Ovary (tissue), 9 donors: Measurements from ENCODE around the gene TFDP3. TPM values are rescaled to one million over a fixed set of nuclear protein-coding genes. Genes with fewer than 3 reads are reported as not detected.

Source experiments
- DNase-seq, 5 donors: peaks; one replicate each; pipeline ENCODE4 v3.0.0-alpha.2; 2019 to 2020
- H3K27ac ChIP-seq, 2 donors: fragments of 200-600 bp; one replicate each; pipeline versions ENCODE4 v1.5.1 to v1.8.0; 2019 to 2022
- H3K27me3 ChIP-seq: fragments of 200-600 bp; one replicate; pipeline ENCODE4 v1.8.0; 2022
- H3K36me3 ChIP-seq: fragments of 200-600 bp; sonication (generic); one replicate; pipeline ENCODE4 v1.5.1; 2019
- H3K4me1 ChIP-seq: one replicate; pipeline ENCODE4 v1.8.1; 2013; ENCODE audit warnings: mild to moderate bottlenecking, moderate library complexity; ENCODE audit not compliant: insufficient read depth
- H3K4me3 ChIP-seq: fragments of 200-600 bp; sonication (generic); one replicate; pipeline ENCODE4 v1.5.1; 2017
- H3K9me3 ChIP-seq, 2 donors: fragments of 200-600 bp in 1 of 2; sonication (generic) in 1 of 2; one replicate each; pipeline versions ENCODE4 v1.5.1 to v1.8.1; 2013 to 2019; ENCODE audit warnings: mild to moderate bottlenecking in 1 of 2, moderate library complexity in 1 of 2
- CTCF ChIP-seq, 3 donors: fragments of 450-650 bp in 2 of 3; fragments of 200-600 bp in 1 of 3; IDR thresholded peaks; one replicate each; pipeline versions ENCODE4 v1.5.1 to v1.8.0; 2016 to 2022; ENCODE audit warnings: antibody characterized with exemption in 3 of 3, mild to moderate bottlenecking in 1 of 3
- EP300 ChIP-seq: sonication (generic); formaldehyde crosslinking; IDR thresholded peaks from one replicate; pipeline ENCODE4 v1.6.1; 2017; ENCODE audit warnings: antibody characterized with exemption
- POLR2A ChIP-seq: fragments of 450-650 bp; IDR thresholded peaks from one replicate; pipeline ENCODE4 v1.6.1; 2017; ENCODE audit warnings: antibody characterized with exemption, mild to moderate bottlenecking, moderate library complexity
- WGBS, 3 donors: extraction: QIAGEN DNeasy Blood & Tissue Kit in 1 of 3; methylation state at CpG; one replicate each; pipeline versions ENCODE4 v1.1.5 to v1.1.7; 2013 to 2017; 5-methylcytosine and 5-hydroxymethylcytosine counted together
- intact Hi-C, 4 donors: fragments of 100-400 bp; cut with DNase I; formaldehyde crosslinking; loops; one replicate each; pipeline versions ENCODE4 v1.11.0 to v1.15.1; 2022 to 2023
- polyA plus RNA-seq, 2 donors: library from polyadenylated mRNA; stranded (reverse); fragments of 200-250 nt in 1 of 2; fragments of 350-450 nt in 1 of 2; fragmentation: Illumina TruSeq in 1 of 2; extraction: RNeasy Lipid Tissue Mini Kit (QIAGEN cat#74804) in 1 of 2; gene quantifications; one replicate each; pipeline ENCODE4 v1.2.3, GENCODE V29; 2013 to 2014
- small RNA-seq: library from RNA; depleted of rRNA; stranded (forward); fragments of <200 nt; gene quantifications from one replicate; pipeline ENCODE3, GENCODE V24; 2016
- total RNA-seq, 7 donors: library from RNA; depleted of rRNA in 2 of 7; stranded (reverse); fragments of >200 nt in 2 of 7; fragmentation: NEBNext Ultra II Directional in 3 of 7; extraction: Animal tissue kit (Norgen Biotek cat#: 25700) in 3 of 7; gene quantifications; one replicate each; pipeline versions ENCODE4 v1.1.0 to v1.2.4, GENCODE V29; 2016 to 2023
- donor health status: DM: no; HTN: no; CAD: no; lungs with moderate emphysema.
- donor health status: DM: no; HTN: no; CAD: no.
- donor health status: Bipolar disorder and iron deficiency.
- donor health status: DM: yes; HTN: yes; CAD: no.
- donor health status: DM: no; HTN: no; CAD: no.
- donor health status: DM: yes; HTN: yes; CAD: no.

The TFDP3 gene
- total and polyA plus RNA-seq, 9 donors: not detected

GRCh38 chrX:133175162-133175561 lies 43.0 kb downstream of the TFDP3 start:
- Histone ChIP-seq H3K9me3 (no peaks in the 10 kb centered on the region), H3K27ac (no peak overlapping the region), H3K4me1 (no peaks in the 10 kb centered on the region), H3K4me3 (no peak overlapping the region), H3K36me3 (no peaks in the 10 kb centered on the region), H3K27me3 (no peaks in the 10 kb centered on the region)
- TF ChIP-seq POLR2A (no peak), EP300 (no peak), CTCF (IDR thresholded peaks at IDR 0.05) (no peak)
- intact Hi-C loops: no loop called here
- no peak for DNase-seq
- WGBS, 3 donors: 81 to 87% (median 84%) methylated on average over 2 of the region's 2 CpGs

GRCh38 chrX:133171962-133172708 lies 46.0 kb downstream of the TFDP3 start:
- Histone ChIP-seq H3K36me3 (no peaks in the 10 kb centered on the region), H3K4me1 (no peaks in the 10 kb centered on the region), H3K9me3 (no peaks in the 10 kb centered on the region), H3K27ac (no peak overlapping the region), H3K4me3 (no peak overlapping the region), H3K27me3 (no peaks in the 10 kb centered on the region)
- no peak for DNase-seq
- TF ChIP-seq POLR2A (no peak), EP300 (no peak), CTCF (IDR thresholded peaks at IDR 0.05) (no peak)
- WGBS, 3 donors: 9 to 24% (median 15%) methylated on average over 1 of the region's 1 CpG
- intact Hi-C loops: no loop called here

Small RNA genes within 50 kb of the gene (small RNA-seq; reads per million reads assigned to genes)
- not detected for gene RNU1-115P

Other genes starting within 250 kb of the TFDP3 start
- not detected for gene USP26, start 121.2 kb downstream of the TFDP3 start, total RNA-seq
- gene USP26, start 121.2 kb downstream of the TFDP3 start, polyA plus RNA-seq: not detected
- 10 to 100 TPM in 4 of 7 donors, 1 to 10 TPM in 3; 9.0 to 17.2 (median 12.3) TPM for gene GPC4, start 197.1 kb upstream of the TFDP3 start, total RNA-seq
- gene GPC4, start 197.1 kb upstream of the TFDP3 start, polyA plus RNA-seq: 10 to 100 TPM; 10.7 to 21.7 TPM